Measurements from ENCODE around the gene CELF4.

DNA sequence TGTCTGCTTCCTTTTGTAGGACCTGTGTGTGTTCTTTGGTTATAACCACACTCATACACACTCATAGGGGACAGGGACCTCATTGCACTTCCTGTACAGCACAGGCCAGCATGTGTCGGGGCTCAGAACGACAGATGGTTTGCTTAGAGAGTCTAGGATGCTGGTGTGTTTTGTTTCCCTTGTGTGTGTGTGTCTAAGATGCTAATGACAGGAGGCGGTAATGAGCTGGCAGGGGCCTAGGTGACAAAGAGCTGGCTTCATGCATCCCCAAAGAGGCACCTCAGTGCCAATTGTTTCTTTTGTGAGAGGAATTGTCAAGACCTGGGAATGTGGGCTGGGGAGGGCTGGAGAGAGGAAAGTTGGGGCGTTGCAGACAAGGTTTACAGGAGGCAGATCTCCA lies 66.6 kb downstream of the CELF4 start:
- TF ChIP-seq, protein P1, sequence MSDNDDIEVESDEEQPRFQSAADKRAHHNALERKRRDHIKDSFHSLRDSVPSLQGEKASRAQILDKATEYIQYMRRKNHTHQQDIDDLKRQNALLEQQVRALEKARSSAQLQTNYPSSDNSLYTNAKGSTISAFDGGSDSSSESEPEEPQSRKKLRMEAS (IDR thresholded peaks at IDR 0.05; ENCODE audit: insufficient read depth, insufficient read length), result no peak
- TF ChIP-seq POLR2AphosphoS5 (IDR thresholded peaks at IDR 0.05; ENCODE audit: insufficient read depth, low read depth, low read length), result no peak
